Measurements from ENCODE around the gene LRTM2. TPM values are rescaled to one million over a fixed set of nuclear protein-coding genes. Genes with fewer than 3 reads are reported as not detected.

The LRTM2 gene
- total and polyA plus RNA-seq, 5 experiments from 2014 or later: 0.13 TPM; not detected in 4

DNA sequence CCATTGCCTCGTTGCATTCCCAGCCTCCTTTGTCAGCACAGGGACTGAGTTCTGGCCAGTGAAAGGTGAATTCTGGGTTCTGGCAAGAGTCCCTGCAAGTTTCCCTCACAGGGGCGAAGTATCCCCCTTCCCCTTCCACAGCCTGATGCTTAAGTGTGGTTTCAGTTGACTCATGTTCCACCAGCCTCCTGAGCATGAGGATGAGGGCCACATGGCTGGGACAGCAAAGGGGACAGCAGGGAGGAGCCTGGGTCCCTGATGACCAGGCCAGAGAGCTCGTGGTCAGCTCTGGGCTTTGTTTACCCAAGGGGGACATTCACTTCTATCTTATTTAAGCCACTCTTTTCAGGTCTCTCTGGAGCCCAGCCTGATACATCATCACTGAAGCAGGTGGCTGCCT is 61.6 kb downstream of the LRTM2 start:
- Mint-ChIP-seq H3K27ac (no peak overlapping the region), H3K9me3 (no peaks in the 10 kb centered on the region), H3K36me3 (peaks cover 0 to under 1% (median 0%) of the 10 kb centered on the region in 3 donors), H3K4me3 (no peak overlapping the region), H3K4me1 (no peaks in the 10 kb centered on the region), H3K27me3 (peaks cover 4 to 17% (median 7%) of the 10 kb centered on the region in 5 donors)
- DNase-seq (no peak), ATAC-seq (no peak)
- POLR2A ChIA-PET: no interaction called here

DNA sequence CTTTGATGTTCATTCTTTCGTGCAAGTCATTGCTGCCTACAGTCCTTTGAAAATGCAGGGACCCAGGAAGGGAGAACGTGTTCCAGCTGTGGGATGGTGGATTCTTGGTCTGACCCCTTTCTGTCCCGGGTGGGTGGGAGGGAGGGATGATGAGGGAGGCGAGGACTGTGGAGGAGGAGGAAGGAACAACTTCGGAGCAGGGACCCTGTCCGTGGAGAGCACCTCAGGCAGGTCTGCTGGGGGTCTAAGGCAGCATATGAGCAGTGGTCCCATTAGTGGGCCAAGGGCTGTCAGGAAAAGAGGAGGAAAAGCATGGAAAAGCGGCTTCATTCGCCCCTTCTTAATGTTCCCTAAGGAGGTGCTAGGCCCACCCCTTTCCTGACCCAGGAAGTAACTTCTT is 62.0 kb downstream of the LRTM2 start:
- Mint-ChIP-seq H3K9me3 (peaks cover 0 to 4% (median 0%) of the 10 kb centered on the region in 9 donors), H3K4me1 (no peaks in the 10 kb centered on the region), H3K27me3 (peaks cover 4 to 20% (median 8%) of the 10 kb centered on the region in 5 donors), H3K36me3 (peaks cover 0 to 5% (median 0%) of the 10 kb centered on the region in 3 donors), H3K27ac (no peak overlapping the region), H3K4me3 (no peak overlapping the region)
- POLR2A ChIA-PET: no interaction called here
- DNase-seq (no peak), ATAC-seq (no peak)

DNA sequence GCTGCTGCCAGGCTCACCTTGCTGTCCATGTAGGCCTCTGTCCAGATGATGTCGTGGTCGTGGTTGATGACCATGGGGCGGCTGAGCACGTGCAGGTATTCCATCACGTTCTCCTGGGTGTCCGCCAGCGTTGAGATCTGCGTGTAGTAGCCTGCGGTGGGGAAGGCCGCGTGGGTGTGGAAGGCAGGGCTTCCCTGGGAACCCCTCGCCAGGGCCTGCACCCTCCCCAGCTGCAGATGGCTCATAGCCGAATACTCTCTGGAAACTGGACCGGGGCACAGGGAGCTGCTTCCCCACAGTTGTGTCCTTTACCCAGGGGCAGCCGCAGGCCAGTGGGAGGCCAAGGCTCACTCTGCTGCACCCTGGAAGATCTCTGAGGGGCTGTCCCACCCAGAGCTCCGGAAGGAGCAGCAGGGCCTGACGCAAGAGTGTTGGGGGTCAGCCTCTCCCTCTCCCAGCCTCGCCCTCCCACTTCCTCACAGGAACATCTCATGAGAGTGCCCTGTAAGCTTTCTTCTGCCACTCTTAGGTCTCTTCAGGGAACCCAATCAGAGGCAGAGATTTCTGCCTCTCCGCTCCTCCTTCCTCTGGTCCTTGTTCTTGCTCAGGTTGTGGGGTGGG is 62.6 kb downstream of the LRTM2 start:
- no peak overlapping the region for H3K27ac Mint-ChIP-seq
- peaks cover 9 to 26% (median 14%) of the 10 kb centered on the region in 5 donors for H3K27me3 Mint-ChIP-seq

GRCh38 chr12:1883513-1883912 is 63.1 kb downstream of the LRTM2 start:
- DNase-seq (no peak), ATAC-seq (no peak)
- Mint-ChIP-seq H3K27ac (no peak overlapping the region), H3K4me3 (no peak overlapping the region), H3K27me3 (peaks cover 9 to 32% (median 15%) of the 10 kb centered on the region in 5 donors), H3K4me1 (no peaks in the 10 kb centered on the region), H3K36me3 (peaks cover 0 to 16% (median 3%) of the 10 kb centered on the region in 3 donors), H3K9me3 (peaks cover 0 to 15% (median 6%) of the 10 kb centered on the region in 9 donors)
- POLR2A ChIA-PET: no interaction called here

More for the DNA sequence above, 62.6 kb downstream of the LRTM2 start:
- Mint-ChIP-seq H3K4me1 (no peaks in the 10 kb centered on the region), H3K9me3 (peaks cover 0 to 10% (median 3%) of the 10 kb centered on the region in 9 donors), H3K4me3 (no peak overlapping the region), H3K36me3 (peaks cover 0 to 11% (median under 1%) of the 10 kb centered on the region in 3 donors)
- POLR2A ChIA-PET: no interaction called here
- DNase-seq: no peak
- ATAC-seq: no peak

DNA sequence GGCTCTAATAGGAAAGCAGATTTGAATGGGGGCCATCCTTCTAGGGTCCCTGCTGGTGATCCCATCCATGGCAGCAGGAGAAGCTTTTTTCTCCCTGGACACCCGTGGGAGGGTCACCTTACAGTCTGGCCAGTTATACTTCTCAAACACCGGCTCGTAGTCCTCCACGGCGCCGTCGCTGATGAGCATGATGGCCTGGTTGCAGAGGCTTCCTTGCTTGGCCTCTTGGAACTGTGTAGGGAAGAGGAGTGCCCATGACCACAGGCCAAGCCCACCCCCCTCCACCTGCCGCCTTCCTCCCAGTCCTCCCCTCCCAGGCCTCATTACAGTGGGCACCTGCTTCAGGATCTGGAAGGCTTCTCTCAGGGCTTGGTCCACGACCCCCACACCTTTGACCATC is 64.3 kb downstream of the LRTM2 start:
- no peak overlapping the region for H3K4me3 Mint-ChIP-seq
- peaks cover 0 to 25% (median 7%) of the 10 kb centered on the region in 9 donors for H3K9me3 Mint-ChIP-seq
- ATAC-seq: no peak
- no peaks in the 10 kb centered on the region for H3K4me1 Mint-ChIP-seq
- H3K27me3 Mint-ChIP-seq: peaks cover 9 to 43% (median 16%) of the 10 kb centered on the region in 5 donors
- no peak overlapping the region for H3K27ac Mint-ChIP-seq
- H3K36me3 Mint-ChIP-seq: peaks cover 0 to 27% (median 3%) of the 10 kb centered on the region in 3 donors
- POLR2A ChIA-PET: no interaction called here
- no peak for DNase-seq

DNA sequence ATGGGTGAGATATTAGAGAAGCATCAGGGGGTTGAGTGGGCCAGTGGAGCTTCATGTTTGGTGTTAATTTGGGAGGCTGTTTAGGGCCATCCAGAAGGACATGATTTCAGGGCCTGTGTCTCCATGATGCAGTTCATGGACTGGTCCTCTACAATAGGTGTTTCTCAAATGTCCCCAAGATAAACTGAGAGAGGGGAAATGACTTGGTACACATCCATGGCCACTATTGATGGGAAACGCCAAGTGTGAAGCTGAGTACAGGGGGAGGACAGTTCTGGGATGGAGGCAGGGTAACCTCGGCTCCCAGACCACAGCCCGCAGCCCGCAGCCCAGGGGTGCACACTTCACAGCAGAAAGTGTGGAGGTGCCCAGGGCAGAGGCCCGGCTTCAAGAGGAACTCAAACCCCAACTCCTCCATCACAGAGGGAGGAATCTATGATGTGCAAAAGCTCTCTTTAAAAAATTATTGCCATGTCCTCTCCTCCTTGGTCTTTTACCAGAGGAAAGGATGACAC is 64.8 kb downstream of the LRTM2 start:
- Mint-ChIP-seq H3K4me3 (no peak overlapping the region), H3K27ac (no peak overlapping the region), H3K4me1 (no peaks in the 10 kb centered on the region), H3K9me3 (peaks cover 0 to 28% (median 7%) of the 10 kb centered on the region in 9 donors), H3K27me3 (peaks cover 9 to 43% (median 17%) of the 10 kb centered on the region in 5 donors), H3K36me3 (peaks cover 0 to 28% (median 3%) of the 10 kb centered on the region in 3 donors)
- ATAC-seq (no peak), DNase-seq (no peak)
- POLR2A ChIA-PET: no interaction called here

GRCh38 chr12:1885599-1886245 is 65.4 kb downstream of the LRTM2 start:
- POLR2A ChIA-PET: no interaction called here
- H3K27me3 Mint-ChIP-seq: peaks cover 9 to 43% (median 17%) of the 10 kb centered on the region in 5 donors
- no peak for DNase-seq
- no peak for ATAC-seq
- no peaks in the 10 kb centered on the region for H3K4me1 Mint-ChIP-seq
- peaks cover 0 to 28% (median 7%) of the 10 kb centered on the region in 9 donors for H3K9me3 Mint-ChIP-seq
- peaks cover 0 to 28% (median 3%) of the 10 kb centered on the region in 3 donors for H3K36me3 Mint-ChIP-seq
- H3K4me3 Mint-ChIP-seq: no peak overlapping the region
- H3K27ac Mint-ChIP-seq: no peak overlapping the region

Other genes starting within 250 kb of the LRTM2 start
- gene FBXL14, start 226.0 kb upstream of the LRTM2 start, total RNA-seq: 10 to 100 TPM; 36.5 to 38.8 TPM
- 10 to 100 TPM; 12.1 to 24.5 (median 16.6) TPM for gene FBXL14, start 226.0 kb upstream of the LRTM2 start, polyA plus RNA-seq
- not detected for gene WNT5B, start 191.3 kb upstream of the LRTM2 start, total RNA-seq
- not detected for gene WNT5B, start 191.3 kb upstream of the LRTM2 start, polyA plus RNA-seq
- gene ADIPOR2, start 129.5 kb upstream of the LRTM2 start, total RNA-seq: 10 to 100 TPM; 38.5 to 39.9 TPM
- 1 to 10 TPM; 2.0 to 3.2 (median 3.0) TPM for gene ADIPOR2, start 129.5 kb upstream of the LRTM2 start, polyA plus RNA-seq
- gene CACNA2D4, start 98.1 kb downstream of the LRTM2 start, total RNA-seq: 10 to 100 TPM; 10.1 to 11.5 TPM
- 1 to 10 TPM; 2.1 to 5.0 (median 3.1) TPM for gene CACNA2D4, start 98.1 kb downstream of the LRTM2 start, polyA plus RNA-seq
- 10 to 100 TPM; 20.9 to 23.2 TPM for gene DCP1B, start 183.9 kb downstream of the LRTM2 start, total RNA-seq
- 10 to 100 TPM; 10.0 to 24.4 (median 16.1) TPM for gene DCP1B, start 183.9 kb downstream of the LRTM2 start, polyA plus RNA-seq
- under 1 TPM; 0.16 to 0.21 TPM for gene CACNA1C, start 232.4 kb downstream of the LRTM2 start, total RNA-seq
- under 1 TPM; 0.05 to 0.21 (median 0.10) TPM for gene CACNA1C, start 232.4 kb downstream of the LRTM2 start, polyA plus RNA-seq

Measured in naive thymus-derived CD8-positive, alpha-beta T cell (primary cell).